ENCODE data around the gene NXN.
"Not testable (repeated sequence)": the region's sequence is repeated elsewhere in the genome, so short reads cannot be mapped to it uniquely, and the experiment has no call there.

The NXN gene

DNA sequence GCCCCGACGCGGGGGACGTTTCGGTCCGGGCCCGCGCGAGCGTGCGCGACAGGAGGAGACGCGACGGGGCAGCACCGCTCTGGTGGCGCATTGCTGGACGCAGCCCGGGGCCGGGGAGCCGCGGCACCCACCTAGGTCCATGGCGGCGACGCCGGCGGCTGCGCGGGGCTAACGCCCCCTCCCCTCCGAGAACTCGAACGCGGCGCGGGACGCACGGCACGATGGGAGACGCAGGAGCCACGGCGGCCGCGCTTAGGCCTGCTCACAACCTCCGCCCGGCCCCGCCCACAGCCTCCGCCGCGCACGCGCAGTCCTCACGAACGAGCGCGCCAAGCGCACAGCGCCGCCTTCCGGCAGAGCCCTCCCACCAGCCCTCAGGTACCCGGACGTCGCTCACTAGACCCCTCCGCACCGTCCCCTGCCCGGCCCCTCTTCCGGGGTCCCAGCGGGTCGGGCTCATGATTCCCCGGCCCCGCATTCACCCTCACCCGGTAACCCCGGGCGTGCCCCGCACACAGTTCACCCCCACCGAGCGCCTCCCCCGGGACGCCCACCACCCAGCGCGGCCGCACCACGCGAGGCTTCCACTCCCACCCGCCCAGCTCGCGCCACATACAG lies 227.5 kb downstream of the NXN start, which contains the start of gene GEMIN4:
GEMIN4 (minus strand) TSS at position 263 of the 618 bp plus-strand sequence; CDS start at position 141, 122 bp downstream.
- peak; percentile 87 for DNase-seq

DNA sequence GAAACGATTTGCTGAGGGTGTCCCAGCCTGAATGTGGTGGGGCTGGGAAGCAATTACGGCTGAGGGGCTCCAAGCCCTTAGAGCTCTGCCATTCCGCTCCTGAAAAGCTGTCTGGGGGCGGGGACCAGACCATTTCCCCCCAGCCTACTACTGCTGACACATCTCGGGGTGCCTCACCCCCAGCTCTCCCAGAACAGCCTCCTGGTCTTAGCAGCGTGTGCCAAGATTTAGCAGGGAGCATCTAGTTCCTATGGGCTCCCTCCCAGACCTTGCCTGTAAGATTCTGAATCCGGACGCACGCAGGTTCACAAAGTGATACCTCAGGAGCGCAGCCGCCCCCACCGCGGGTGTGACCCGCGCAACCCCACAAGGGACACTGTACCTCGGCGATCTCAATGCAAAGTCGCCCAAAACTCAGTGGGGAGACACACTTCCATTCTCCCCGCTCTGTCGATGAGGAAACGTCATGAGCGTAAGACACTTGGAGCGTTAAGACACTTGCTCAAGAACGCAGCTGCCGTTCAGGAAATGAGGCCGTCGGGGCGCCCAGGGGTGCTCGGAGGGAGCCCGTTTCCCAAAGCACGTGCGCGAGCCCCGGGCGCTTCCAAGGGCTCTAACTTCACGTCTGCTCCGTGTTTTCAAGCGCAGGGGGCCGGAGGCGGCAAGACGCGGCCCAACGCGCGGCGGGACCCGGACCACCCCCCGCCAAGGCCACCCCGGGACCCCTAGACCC lies 228.1 kb downstream of the NXN start:
- DNase-seq: no peak

DNA sequence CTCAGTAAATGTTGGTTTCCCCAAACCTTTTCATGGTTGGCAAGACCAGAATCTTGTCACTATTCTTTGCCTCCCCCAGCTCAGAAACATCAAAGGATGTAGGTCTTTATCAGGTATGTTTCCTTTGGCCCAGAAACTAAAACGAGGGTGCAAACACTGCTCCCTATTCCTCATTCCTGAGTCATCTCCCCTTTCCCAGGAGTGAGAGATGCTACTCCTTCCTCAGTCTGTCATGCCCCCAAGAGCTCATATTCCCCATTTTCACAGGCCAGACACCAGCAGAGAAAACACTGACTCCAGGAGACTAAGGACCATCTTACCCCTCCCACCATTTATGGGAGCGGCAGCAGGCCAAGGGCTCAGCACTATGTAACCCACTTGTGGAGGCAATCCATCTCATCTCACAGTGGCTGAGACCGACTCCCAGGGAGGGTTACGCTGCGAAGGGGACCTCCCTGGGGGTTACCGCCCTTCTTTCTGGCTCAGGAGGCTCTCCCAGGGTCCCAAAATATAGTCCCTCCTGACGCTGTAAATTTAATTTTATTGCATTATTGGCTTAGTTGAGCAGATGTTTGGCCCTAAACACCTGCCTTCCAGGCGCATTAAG lies 229.0 kb downstream of the NXN start:
- no peak for DNase-seq

DNA sequence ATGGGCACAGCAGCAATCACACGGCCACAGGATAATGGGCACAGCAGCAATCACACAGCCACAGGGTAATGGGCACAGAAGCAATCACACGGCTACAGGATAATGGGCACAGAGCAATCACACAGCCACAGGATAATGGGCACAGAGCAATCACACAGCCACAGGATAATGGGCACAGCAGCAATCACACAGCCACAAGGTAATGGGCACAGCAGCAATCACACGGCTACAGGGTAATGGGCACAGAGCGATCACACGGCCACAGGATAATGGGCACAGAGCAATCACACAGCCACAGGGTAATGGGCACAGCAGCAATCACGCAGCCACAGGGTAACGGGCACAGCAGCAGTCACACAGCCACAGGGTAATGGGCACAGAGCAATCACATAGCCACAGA lies 230.2 kb downstream of the NXN start:
- DNase-seq: not testable (repeated sequence)

All from NCI-H1092 treated with DMSO at 0.1 percent for 48 hours (cell line).